HEK293T (cell line): ENCODE data around the gene SNAPC1.

ENCODE experiments used
- CTCF ChIA-PET: fragments of 350-600 bp; formaldehyde crosslinking; extraction: SDS; loops from one replicate; lab custom pipeline; 2021; ENCODE audit warnings: antibody characterized with exemption, inconsistent platforms; lab: Yijun Ruan, JAX
- POLR2A ChIA-PET: fragments of 350-600 bp; formaldehyde crosslinking; extraction: SDS; loops from one replicate; lab custom pipeline; 2020; ENCODE audit warnings: antibody characterized with exemption, inconsistent platforms; lab: Yijun Ruan, JAX
- DNase-seq: peaks from one replicate; pipeline ENCODE4 v3.0.0; 2012; ENCODE audit warnings: mixed read lengths; ENCODE audit errors: extremely low spot score
- ARNT ChIP-seq: fragments of 450-650 bp; IDR thresholded peaks from 2 replicates; pipeline ENCODE4 v1.6.1; 2017; ENCODE audit warnings: mild to moderate bottlenecking
- BHLHE40 ChIP-seq: fragments of 450-650 bp; IDR thresholded peaks from 2 replicates; pipeline ENCODE4 v1.6.1; 2016; ENCODE audit warnings: mild to moderate bottlenecking, moderate library complexity, borderline replicate concordance
- CTBP1 ChIP-seq: fragments of 450-650 bp; IDR thresholded peaks from 2 replicates; pipeline ENCODE4 v1.6.1; 2016; ENCODE audit warnings: borderline replicate concordance
- ELF4 ChIP-seq: fragments of 450-650 bp; IDR thresholded peaks from 2 replicates; pipeline ENCODE4 v1.6.1; 2017; ENCODE audit warnings: antibody characterized with exemption
- FOXA1 ChIP-seq: fragments of 450-650 bp; IDR thresholded peaks from 2 replicates; pipeline ENCODE4 v1.6.1; 2016; ENCODE audit warnings: mild to moderate bottlenecking
- FOXK2 ChIP-seq: fragments of 450-650 bp; IDR thresholded peaks from 2 replicates; pipeline ENCODE4 v1.6.1; 2016; ENCODE audit warnings: mild to moderate bottlenecking
- FOXM1 ChIP-seq: fragments of 450-650 bp; IDR thresholded peaks from 2 replicates; pipeline ENCODE4 v1.6.1; 2017; ENCODE audit warnings: mild to moderate bottlenecking, borderline replicate concordance
- HDGF ChIP-seq: fragments of 450-650 bp; IDR thresholded peaks from 2 replicates; pipeline ENCODE4 v1.6.1; 2017; ENCODE audit warnings: antibody characterized with exemption, borderline replicate concordance
- L3MBTL2 ChIP-seq: fragments of 450-650 bp; conservative IDR thresholded peaks from 2 replicates; pipeline ENCODE4 v1.6.1; 2016; ENCODE audit warnings: mild to moderate bottlenecking
- LEF1 ChIP-seq: fragments of 450-650 bp; IDR thresholded peaks from 2 replicates; pipeline ENCODE4 v1.6.1; 2017; ENCODE audit warnings: mild to moderate bottlenecking, borderline replicate concordance
- NFRKB ChIP-seq: fragments of 450-650 bp; IDR thresholded peaks from 2 replicates; pipeline ENCODE4 v1.6.1; 2016; ENCODE audit warnings: mild to moderate bottlenecking, moderate library complexity
- SP1 ChIP-seq: fragments of 450-650 bp; IDR thresholded peaks from 2 replicates; pipeline ENCODE4 v1.6.1; 2017
- SUZ12 ChIP-seq: fragments of 450-650 bp; IDR thresholded peaks from 2 replicates; pipeline ENCODE4 v1.6.1; 2016; ENCODE audit warnings: mild to moderate bottlenecking
- TARDBP ChIP-seq: fragments of 450-650 bp; IDR thresholded peaks from 2 replicates; pipeline ENCODE4 v1.6.1; 2016
- ZNF384 ChIP-seq: fragments of 450-650 bp; IDR thresholded peaks from 2 replicates; pipeline ENCODE4 v1.6.1; 2016
- TF ChIP-seq, protein P1 (sequence below): fragments of 450-650 bp; IDR thresholded peaks from 2 replicates; pipeline ENCODE4 v1.6.1; 2016

The SNAPC1 gene

DNA sequence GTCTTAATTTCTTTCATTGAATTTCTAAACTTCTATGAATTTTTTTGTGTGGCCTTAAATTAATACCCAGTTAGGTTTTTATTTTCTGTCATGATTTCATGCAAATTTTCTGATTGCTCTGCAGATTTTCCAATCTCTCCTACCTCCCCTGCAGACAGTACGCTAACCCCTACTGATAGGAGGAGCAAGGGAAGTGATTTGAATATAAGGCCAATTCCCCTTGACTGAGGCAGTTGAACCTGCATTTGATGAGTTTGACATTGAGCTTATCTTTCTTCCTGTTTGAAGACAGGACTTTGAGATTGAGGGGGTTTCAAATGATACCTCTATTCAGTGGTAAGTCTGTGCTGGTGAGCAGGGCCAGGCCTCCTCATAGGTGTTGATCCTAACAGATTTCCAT is 74.6 kb downstream of the SNAPC1 start:
- ChIA-PET POLR2A (interaction anchor here (1.8 kb wide), 1 partner anchor 75 kb away, joined by 8 read pairs; the partner anchor contains the start of gene SNAPC1), CTCF (interaction anchor here (0.6 to 2.1 kb wide), 11 partner anchors 75 to 1003 kb away, joined by 3 to 9 read pairs (median 7); partner anchors contain the start of gene SNAPC1)
- TF ChIP-seq FOXA1 (no peak), SP1 (no peak), LEF1 (no peak), ARNT (no peak), BHLHE40 (no peak)
- no peak for DNase-seq

GRCh38 chr14:61837336-61838229 is 75.4 kb downstream of the SNAPC1 start:
- peak; percentile 76 for DNase-seq
- TF ChIP-seq TARDBP (no peak), NFRKB (no peak), FOXK2 (no peak), ARNT (no peak), HDGF (no peak), LEF1 (no peak), FOXM1 (no peak), SP1 (no peak), FOXA1 (no peak), ZNF384 (no peak), BHLHE40 (no peak), SUZ12 (no peak), L3MBTL2 (no peak)
- TF ChIP-seq, protein P1, sequence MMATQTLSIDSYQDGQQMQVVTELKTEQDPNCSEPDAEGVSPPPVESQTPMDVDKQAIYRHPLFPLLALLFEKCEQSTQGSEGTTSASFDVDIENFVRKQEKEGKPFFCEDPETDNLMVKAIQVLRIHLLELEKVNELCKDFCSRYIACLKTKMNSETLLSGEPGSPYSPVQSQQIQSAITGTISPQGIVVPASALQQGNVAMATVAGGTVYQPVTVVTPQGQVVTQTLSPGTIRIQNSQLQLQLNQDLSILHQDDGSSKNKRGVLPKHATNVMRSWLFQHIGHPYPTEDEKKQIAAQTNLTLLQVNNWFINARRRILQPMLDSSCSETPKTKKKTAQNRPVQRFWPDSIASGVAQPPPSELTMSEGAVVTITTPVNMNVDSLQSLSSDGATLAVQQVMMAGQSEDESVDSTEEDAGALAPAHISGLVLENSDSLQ = no peak
- POLR2A ChIA-PET = interaction anchor here (1.8 kb wide), 1 partner anchor 76 kb away, joined by 8 read pairs; the partner anchor contains the start of gene SNAPC1
- CTCF ChIA-PET = interaction anchor here (0.6 to 2.1 kb wide), 19 partner anchors 8 to 1004 kb away, joined by 3 to 9 read pairs (median 6); partner anchors contain the start of gene SNAPC1

- DNase-seq = no peak
- no peak for TF ChIP-seq FOXM1
- TF ChIP-seq TARDBP = no peak
- CTCF ChIA-PET = interaction anchor here (0.6 to 2.1 kb wide), 3 partner anchors 241 to 378 kb away, joined by 6 to 8 read pairs (median 7); no protein-coding TSS in a partner anchor
- POLR2A ChIA-PET = no interaction called here
These were observed 76.5 kb downstream of the SNAPC1 start for GRCh38 chr14:61838661-61839245.

DNA sequence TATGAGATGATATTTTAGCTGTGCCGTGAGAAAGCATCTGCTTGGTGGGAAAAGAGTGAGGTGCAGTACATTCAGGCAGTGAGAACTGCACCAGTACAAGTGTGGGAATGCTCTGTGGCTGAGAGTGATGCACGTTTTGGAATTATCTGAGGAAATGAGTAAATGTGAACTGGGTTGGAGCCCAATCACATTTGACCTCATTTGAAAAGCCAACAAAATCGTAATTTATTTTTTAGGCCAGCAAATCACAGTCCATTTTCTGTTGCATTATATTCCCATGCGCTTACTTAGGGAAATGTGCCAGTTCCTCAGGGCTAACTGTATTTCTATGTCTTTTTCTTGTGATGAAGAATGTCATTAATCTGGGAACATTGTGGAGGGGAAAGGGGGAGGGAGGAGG is 77.3 kb downstream of the SNAPC1 start:
- TF ChIP-seq FOXA1 (no peak), ZNF384 (no peak), ARNT (no peak), BHLHE40 (no peak), NFRKB (no peak), FOXK2 (no peak), LEF1 (no peak), SUZ12 (no peak), HDGF (no peak), SP1 (no peak), TARDBP (no peak), CTBP1 (no peak), ELF4 (no peak), L3MBTL2 (no peak), FOXM1 (no peak)
- TF ChIP-seq, protein P1 = no peak
- CTCF ChIA-PET = interaction anchor here (0.6 kb wide), 1 partner anchor 242 kb away, joined by 7 read pairs; no protein-coding TSS in a partner anchor
- no peak for DNase-seq
- POLR2A ChIA-PET = no interaction called here

DNA sequence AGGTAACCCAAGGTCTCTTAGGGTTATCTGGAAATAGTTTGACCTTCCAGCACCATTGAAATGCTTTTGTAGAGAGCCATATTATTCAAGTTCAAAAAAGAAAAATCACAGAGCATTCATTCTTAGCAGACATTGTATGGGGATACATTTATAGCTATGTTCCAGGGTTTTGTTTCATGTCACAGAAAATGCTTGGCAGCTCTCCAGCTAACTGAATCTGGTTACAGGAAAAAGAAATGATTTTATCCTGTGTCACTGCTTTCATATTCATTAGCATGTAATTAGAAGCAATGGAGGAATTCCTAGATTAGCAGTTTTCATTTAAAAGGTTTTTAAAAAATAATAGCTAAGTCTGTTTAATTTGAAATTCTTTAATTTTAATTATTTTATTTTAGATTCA is 78.9 kb downstream of the SNAPC1 start:
- POLR2A ChIA-PET = no interaction called here
- CTCF ChIA-PET = interaction anchor here (0.7 to 0.8 kb wide), 2 partner anchors 10 to 550 kb away, joined by 3 read pairs; no protein-coding TSS in a partner anchor
- DNase-seq = no peak
- TF ChIP-seq, protein P1 = no peak
